Effector CD8-positive, alpha-beta T cell (primary cell): ENCODE measurements around the gene LY6G5C.

ENCODE experiments used
- DNase-seq: peaks from one replicate; lab custom pipeline; 2025; lab: John Stamatoyannopoulos, UW
- total RNA-seq, 4 experiments: gene quantifications; one replicate each; lab custom pipeline; 2026; lab: John Stamatoyannopoulos, UW

Gene LY6G5C, protein sequence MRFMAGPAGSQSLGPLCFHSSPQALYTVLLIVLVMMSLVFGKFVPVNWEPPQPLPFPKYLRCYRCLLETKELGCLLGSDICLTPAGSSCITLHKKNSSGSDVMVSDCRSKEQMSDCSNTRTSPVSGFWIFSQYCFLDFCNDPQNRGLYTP
- 2.4 to 3.9 (median 3.4) reads per million in 4 experiments for total RNA-seq

- peak; percentile 23 for DNase-seq
These were observed at the start of gene LY6G5C for GRCh38 chr6:31680226-31681134. Gene LY6G5C (minus strand): TSS chr6:31681067. CDS start chr6:31680373, 694 bp downstream.

DNA sequence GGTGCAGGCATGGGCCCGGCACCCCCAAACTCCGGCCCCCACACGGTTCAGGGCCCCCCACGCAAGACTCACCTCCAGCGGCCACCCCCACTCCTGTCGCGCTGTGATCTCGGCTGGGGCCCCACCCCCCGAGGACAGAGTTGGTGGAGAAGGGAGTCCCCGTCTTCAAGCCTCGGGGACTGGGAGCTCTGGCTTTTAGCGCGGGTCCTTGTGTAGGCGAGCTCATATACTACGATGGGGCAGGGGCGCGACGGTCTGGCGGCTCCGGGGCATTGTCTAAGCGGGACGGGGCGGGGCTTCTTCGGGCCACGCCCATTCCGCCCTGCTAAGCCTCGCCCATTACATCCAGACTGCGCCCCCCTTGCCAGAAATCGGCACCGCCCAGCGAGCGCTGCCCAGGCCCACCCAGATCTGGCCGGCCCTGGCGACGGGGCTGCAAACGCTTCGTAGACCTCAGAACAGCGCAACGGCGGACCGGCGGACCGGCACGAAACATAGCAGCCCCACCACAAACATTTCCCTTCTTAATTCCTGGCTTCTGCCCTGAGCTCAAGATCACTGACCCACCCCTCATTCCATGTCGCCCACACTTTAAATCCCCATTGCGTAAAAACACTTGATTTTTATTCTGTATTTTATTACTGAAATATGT is 49.2 kb upstream of the LY6G5C start:
- peak; percentile 67 for DNase-seq

DNA sequence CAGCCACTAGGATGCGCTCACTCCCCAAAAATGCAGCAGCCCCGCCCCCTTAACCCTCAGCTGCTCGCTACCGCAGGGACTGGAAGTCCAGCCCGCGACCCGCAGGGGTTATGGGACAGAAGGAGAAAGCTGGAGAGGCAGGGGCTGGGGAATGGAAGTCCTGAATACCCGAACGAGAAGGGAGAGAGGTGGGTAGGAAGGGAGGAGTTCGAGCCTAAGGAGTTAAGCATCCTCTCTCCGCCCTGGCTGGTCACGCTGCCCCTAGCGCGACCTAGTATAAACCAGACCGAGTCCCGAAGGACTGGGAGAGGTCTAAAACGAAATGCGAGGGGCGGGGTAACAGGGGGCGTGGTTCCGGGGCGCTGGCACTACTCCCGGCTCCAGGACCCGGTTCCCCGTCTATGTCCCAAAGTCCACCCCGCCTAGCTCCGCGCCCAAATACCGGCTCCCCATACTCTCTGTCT is 48.7 kb upstream of the LY6G5C start:
- DNase-seq, result peak; percentile 63

DNA sequence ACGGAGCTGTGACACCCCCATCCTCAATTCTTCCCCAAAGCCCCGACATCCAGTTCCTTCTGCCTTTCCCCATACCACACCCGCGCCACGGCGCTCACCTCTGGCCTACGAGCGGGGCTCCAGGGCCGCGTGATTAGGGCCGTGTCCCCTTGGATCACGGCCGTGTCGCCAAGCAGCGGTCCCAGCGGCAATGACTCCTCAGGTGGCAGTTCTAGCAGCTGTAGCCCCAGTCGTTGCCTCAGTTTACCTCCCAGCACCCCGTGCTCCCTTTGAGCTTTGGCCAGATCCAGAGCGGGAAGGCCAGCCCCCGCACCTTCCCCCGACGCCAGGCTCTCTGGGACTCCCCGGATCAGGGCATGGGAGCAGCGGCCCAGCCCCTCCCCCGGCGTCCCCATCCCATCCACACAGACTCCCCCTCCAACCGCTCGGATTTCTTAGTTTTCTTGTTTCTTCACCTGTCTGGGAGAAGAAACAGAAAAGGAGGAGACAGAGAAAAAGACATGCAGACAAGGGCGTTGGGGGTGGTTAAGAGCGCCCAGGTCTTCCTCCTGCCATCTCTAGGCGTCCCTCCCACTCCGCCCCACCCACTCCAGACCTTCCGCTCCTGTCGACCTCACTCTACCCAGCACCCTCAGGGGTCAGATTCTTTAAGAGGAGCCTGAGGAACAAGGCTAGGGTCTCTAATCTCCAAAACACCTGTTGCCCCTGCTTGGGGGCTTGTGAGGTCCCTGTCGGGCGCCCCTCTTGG is 48.1 kb upstream of the LY6G5C start, which contains the start of gene DDAH2:
DDAH2 (minus strand) TSS at position 533 of the 748 bp plus-strand sequence; CDS start at position 395, 138 bp downstream.
- no peak for DNase-seq

GRCh38 chr6:31727717-31728671 is 47.1 kb upstream of the LY6G5C start:
- DNase-seq, result no peak

DNA sequence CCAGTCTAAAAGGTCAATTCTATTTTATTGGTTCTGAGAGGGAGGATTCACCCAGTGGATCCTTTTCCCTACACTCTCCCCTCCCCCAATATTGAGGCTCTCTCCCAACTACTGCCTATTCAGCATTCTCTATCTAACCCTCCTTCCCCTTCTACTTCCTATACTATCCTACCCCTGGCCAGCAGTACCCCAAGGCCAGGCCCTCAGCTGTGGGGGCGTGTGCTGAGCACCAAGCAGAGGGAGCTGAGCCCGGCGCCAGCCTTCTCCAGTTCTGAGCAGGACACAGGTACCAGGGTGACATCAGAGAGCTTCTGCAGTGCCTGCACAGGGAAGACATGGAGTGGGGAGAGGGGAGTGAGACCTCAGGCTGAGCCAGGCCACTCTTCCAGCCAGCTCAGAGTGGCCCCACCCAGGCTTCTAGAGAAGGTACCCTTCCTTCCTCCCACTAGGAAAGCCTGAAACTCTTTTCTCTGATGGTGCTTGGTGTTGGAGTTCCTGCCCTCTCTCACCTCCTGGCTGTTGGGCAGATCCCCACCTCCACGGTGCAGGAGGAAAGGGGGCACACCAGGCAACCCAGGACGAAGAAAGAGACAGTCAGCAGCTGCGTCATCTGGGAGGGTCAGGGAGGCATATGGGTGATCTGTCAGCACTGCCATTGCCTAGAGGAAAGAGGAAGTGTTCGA is 46.3 kb upstream of the LY6G5C start:
- DNase-seq, result no peak

DNA sequence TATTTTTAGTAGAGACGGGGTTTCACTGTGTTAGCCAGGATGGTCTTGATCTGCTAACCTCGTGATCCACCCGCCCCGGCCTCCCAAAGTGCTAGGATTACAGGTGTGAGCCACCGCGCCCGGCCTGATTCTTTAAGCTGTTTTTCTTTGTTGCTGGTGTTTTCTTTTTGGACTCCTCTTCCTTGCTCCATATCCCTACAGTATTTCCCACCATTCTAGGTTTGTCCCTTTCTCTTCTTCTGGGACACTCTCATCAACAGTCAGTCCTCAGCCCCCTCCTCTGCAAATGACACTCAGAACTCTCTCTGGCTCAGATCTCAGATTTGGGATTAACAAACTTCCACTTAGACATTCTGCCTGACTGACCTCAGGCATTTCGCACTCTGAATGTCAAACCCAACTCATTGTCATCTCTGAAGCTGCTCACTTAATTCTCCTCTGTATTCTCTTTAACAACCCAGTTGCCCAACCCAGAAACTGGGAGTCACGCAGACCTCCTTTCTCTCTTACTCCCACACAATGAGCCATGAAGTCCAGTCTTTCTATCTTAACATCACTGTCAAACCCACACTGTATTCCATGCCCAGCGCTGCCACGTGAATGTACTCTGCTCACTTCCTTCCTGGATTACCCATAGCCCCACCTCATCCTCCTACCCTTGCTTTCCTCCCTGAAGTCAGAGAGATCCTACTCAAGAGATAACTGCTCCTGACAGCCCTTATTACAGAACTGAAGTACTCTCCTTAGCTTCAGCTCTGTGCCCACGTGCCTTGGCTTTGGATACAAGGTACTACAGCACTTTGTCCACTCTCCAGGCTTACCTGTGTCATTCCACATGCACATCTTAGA is 44.9 kb upstream of the LY6G5C start:
- no peak for DNase-seq

GRCh38 chr6:31723980-31724691 is 43.3 kb upstream of the LY6G5C start:
- DNase-seq, result no peak

DNA sequence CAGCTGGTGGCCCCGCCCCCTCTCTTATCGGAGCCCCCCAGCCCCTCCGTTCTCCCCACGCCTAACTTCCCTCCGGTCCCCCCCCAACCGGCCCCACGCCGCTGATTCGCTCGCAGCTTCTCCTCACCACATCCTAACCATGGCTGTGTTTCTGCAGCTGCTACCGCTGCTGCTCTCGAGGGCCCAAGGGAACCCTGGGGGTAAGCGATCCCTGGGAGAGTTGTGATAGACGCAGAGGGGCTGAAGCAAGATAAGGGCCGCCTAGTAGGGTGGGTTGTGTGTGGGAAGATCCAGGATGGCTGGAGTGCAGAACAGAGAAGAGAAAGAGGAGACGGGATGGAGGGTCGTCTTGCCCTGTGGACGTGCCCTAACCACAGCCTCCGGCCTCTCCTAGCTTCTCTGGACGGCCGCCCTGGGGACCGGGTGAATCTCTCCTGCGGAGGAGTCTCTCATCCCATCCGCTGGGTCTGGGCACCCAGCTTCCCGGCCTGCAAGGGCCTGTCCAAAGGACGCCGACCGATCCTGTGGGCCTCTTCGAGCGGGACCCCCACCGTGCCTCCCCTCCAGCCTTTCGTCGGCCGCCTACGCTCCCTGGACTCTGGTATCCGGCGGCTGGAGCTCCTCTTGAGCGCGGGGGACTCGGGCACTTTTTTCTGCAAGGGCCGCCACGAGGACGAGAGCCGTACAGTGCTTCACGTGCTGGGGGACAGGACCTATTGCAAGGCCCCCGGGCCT is 42.5 kb upstream of the LY6G5C start, which contains the start of gene MPIG6B:
MPIG6B (plus strand) TSS at position 129 of the 735 bp plus-strand sequence; CDS start at position 140, 11 bp downstream.
- DNase-seq, result no peak

DNA sequence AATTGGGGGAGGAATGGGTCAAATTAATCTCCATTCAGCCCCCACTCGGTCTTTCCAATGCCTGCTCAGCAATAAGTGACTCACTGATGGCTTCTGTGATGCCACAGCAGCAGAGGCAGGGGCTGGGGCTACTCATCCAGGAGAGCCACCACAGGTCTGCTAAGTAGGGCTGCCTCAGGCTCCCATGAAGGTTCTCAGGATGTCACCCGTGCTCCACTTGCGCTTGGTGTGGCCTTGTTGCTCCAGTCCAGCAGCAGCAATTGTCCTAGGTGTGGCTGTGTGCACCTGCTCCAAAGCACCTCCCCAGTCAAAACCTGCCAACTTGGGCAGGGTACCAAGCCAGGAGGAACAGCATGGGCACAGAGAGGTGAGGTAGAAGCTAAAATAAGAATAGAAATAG is 41.3 kb upstream of the LY6G5C start:
- no peak for DNase-seq

GRCh38 chr6:31721351-31722020 is 40.6 kb upstream of the LY6G5C start, which contains the start of gene LY6G6C:
Gene LY6G6C (minus strand): TSS chr6:31721746. CDS start chr6:31721679, 67 bp downstream.
- no peak for DNase-seq

- DNase-seq, result no peak
These were observed 39.4 kb upstream of the LY6G5C start for GRCh38 chr6:31720196-31720770.

DNA sequence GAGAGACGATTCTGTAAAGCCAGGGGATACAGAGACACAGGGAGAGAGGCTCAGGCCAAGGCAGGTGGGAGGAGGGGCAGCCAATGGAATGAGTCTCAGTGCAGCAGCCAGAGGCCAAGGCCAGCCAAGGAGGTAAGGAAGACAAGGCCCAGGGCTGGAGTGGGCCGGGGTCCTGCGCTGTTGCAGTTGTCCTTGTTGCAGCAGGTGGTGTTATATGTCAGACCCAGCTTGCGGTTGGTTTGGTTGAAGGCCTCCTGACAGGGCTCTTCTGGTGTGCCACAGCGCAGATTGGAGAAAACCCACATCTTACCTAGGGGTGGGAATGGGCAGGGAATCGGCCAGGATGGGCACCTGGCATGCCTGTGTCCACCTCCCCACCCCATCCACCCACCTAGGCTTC is 38.1 kb upstream of the LY6G5C start:
- DNase-seq, result no peak

DNA sequence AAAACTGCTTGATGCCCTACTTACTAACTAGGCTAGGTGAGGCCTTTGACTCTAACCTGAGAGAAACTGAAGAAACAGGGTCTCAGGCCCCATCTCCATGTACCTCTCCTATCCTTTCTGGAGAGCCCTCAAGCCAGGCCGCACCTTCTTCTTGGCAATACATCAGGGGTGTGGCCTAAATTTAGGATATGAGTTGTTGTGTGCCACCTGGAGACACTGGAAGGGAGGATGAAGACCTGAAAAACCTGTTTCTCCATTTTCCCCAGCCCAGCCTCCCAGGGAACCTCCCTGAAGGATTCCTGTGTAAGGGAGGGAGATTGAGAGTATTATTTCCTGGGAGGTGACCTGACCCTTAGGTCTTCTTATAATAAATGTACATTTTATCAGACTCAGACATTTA is 37.4 kb upstream of the LY6G5C start:
- no peak for DNase-seq

- no peak for DNase-seq
These were observed 36.8 kb upstream of the LY6G5C start for GRCh38 chr6:31717499-31718222.
